Loucy (cell line): Measurements from ENCODE around the gene SH3BGRL2.

Experiments
- H2AFZ ChIP-seq: fragments of 200-600 bp; sonication (generic); 2 replicates; pipeline ENCODE4 v1.6.0; 2016; ENCODE audit warnings: antibody characterized with exemption, mild to moderate bottlenecking, low read length, moderate library complexity
- H3F3A ChIP-seq: fragments of 200-600 bp; 2 replicates; pipeline ENCODE4 v1.6.0; 2016; ENCODE audit warnings: antibody characterized with exemption, low read depth, mild to moderate bottlenecking
- H3K27me3 ChIP-seq: fragments of 200-600 bp; sonication (generic); 2 replicates; pipeline ENCODE4 v1.6.1; 2014; ENCODE audit warnings: low read length, mild to moderate bottlenecking; ENCODE audit not compliant: insufficient read depth, poor library complexity, severe bottlenecking
- H3K36me3 ChIP-seq: fragments of 200-600 bp; sonication (generic); 2 replicates; pipeline ENCODE4 v1.6.1; 2016; ENCODE audit warnings: low read length; ENCODE audit not compliant: insufficient read depth
- H3K4me1 ChIP-seq: fragments of 200-600 bp; sonication (generic); 2 replicates; pipeline ENCODE4 v1.5.1; 2014; ENCODE audit warnings: low read length, mild to moderate bottlenecking; ENCODE audit not compliant: insufficient read depth, poor library complexity, severe bottlenecking
- H3K4me2 ChIP-seq: fragments of 200-600 bp; sonication (generic); 2 replicates; pipeline ENCODE4 v1.6.0; 2014; ENCODE audit warnings: antibody characterized with exemption, low read length, low read depth, mild to moderate bottlenecking; ENCODE audit not compliant: poor library complexity, severe bottlenecking
- H3K4me3 ChIP-seq: fragments of 200-600 bp; sonication (generic); 2 replicates; pipeline ENCODE4 v1.5.1; 2014; ENCODE audit warnings: low read length, mild to moderate bottlenecking, mixed read lengths; ENCODE audit not compliant: poor library complexity, severe bottlenecking
- H3K79me2 ChIP-seq: fragments of 200-600 bp; sonication (generic); 2 replicates; pipeline ENCODE4 v1.6.1; 2014; ENCODE audit warnings: low read length; ENCODE audit not compliant: insufficient read depth
- H3K9ac ChIP-seq: fragments of 200-600 bp; sonication (generic); 2 replicates; pipeline ENCODE4 v1.6.0; 2014; ENCODE audit warnings: mild to moderate bottlenecking, low read depth, low read length, moderate library complexity; ENCODE audit not compliant: poor library complexity, severe bottlenecking
- H3K9me2 ChIP-seq: fragments of 200-600 bp; sonication (generic); replicated peaks from 2 replicates; pipeline ENCODE4 v1.6.1; 2016; ENCODE audit warnings: low read depth, low read length, mixed read lengths
- H3K9me3 ChIP-seq: fragments of 200-600 bp; sonication (generic); 2 replicates; pipeline ENCODE4 v1.6.1; 2014; ENCODE audit warnings: mild to moderate bottlenecking, antibody characterized with exemption, low read length, low read depth; ENCODE audit not compliant: insufficient read depth
- H4K20me1 ChIP-seq: fragments of 200-600 bp; sonication (generic); 2 replicates; pipeline ENCODE4 v1.6.0; 2014; ENCODE audit warnings: antibody characterized with exemption, low read length, mild to moderate bottlenecking; ENCODE audit not compliant: insufficient read depth, poor library complexity, severe bottlenecking
- EZH2phosphoT487 ChIP-seq: fragments of 200-600 bp; IDR thresholded peaks from 2 replicates; pipeline ENCODE4 v1.6.1; 2018; ENCODE audit warnings: antibody characterized with exemption, mild to moderate bottlenecking, moderate library complexity, borderline replicate concordance
- TF ChIP-seq, protein P1 (sequence below): fragments of 200-600 bp; sonication (generic); conservative IDR thresholded peaks from 2 replicates; pipeline ENCODE4 v1.5.1; 2014; ENCODE audit warnings: mild to moderate bottlenecking, antibody characterized with exemption, low read length

Gene SH3BGRL2

DNA sequence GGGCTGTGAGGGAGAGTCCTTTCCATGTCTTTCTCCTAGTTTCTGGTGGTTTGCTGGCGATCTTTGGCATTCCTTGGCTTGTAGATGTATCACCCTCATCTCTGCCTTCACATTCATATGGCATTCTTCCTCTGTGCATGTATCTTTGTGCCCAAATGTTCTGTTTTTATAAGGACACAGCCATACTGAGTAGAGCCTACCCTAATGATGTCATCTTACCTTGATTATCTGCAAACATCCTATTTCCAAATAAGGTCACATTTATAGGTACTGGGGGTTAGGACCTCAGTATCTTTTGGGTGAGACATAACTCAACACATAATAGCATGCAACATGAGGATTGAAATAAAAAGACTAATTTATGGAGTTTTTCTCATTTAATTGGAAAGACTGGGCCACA is 5.5 kb downstream of the SH3BGRL2 start:
- no peak overlapping the region for H3K9ac ChIP-seq
- no peaks in the 10 kb centered on the region for H3K9me2 ChIP-seq
- no peaks in the 10 kb centered on the region for H3K79me2 ChIP-seq
- H3K27me3 ChIP-seq, result no peaks in the 10 kb centered on the region
- TF ChIP-seq, protein P1, sequence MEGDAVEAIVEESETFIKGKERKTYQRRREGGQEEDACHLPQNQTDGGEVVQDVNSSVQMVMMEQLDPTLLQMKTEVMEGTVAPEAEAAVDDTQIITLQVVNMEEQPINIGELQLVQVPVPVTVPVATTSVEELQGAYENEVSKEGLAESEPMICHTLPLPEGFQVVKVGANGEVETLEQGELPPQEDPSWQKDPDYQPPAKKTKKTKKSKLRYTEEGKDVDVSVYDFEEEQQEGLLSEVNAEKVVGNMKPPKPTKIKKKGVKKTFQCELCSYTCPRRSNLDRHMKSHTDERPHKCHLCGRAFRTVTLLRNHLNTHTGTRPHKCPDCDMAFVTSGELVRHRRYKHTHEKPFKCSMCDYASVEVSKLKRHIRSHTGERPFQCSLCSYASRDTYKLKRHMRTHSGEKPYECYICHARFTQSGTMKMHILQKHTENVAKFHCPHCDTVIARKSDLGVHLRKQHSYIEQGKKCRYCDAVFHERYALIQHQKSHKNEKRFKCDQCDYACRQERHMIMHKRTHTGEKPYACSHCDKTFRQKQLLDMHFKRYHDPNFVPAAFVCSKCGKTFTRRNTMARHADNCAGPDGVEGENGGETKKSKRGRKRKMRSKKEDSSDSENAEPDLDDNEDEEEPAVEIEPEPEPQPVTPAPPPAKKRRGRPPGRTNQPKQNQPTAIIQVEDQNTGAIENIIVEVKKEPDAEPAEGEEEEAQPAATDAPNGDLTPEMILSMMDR, result no peak
- no peak for TF ChIP-seq EZH2phosphoT487
- no peak overlapping the region for H3K4me2 ChIP-seq
- H3K4me3 ChIP-seq, result no peak overlapping the region
- H3F3A ChIP-seq, result no peaks in the 10 kb centered on the region
- no peaks in the 10 kb centered on the region for H4K20me1 ChIP-seq
- no peak overlapping the region for H2AFZ ChIP-seq
- H3K36me3 ChIP-seq, result no peaks in the 10 kb centered on the region
- no peaks in the 10 kb centered on the region for H3K4me1 ChIP-seq
- no peaks in the 10 kb centered on the region for H3K9me3 ChIP-seq

DNA sequence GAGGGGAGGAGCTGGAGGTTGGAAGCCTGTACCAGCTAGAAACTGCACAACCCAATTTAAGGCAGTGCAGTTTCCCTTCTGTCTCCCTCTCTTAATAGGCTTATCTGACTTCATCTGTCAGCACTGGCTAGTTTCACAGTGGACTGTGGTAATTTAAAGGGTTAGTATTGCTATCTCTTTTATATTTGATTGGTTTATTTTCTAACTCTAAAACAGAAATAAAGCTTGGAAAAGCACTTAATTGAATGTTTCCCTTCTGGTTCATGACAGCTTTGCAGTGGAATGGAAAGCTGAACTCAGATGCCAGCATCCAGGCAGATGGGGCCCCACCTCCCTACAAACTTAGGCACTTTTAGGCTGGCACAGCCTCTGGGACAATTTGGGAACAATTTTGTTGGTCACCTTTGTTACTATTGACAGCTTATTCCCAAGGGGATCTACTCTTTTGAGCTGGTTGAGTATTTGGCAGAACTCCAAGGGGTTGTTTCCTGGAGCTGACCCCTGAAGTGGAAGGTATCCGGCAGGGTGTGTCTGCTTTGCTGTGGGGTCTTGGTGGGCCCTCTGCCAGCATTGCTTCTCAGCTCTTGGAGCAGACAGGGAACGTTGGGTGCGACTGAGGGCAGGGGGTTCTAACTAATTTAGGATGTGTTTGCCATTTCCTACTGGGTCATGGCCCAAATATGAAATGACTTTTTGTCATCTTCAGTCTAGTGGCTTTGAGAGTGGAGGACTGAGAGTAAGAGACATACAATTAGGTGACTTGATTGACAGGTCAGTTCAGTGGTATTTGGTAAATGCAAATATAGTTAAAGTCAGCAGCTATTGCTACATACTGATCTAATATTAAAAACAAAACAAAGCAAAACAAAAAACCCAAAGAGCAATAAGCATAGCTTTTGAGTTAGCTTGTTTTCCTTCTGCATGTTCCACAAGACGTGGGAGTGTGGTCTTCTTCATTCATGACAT is 9.3 kb downstream of the SH3BGRL2 start:
- H3K9me2 ChIP-seq, result no peaks in the 10 kb centered on the region
- H3K4me3 ChIP-seq, result no peak overlapping the region
- no peaks in the 10 kb centered on the region for H3K27me3 ChIP-seq
- no peaks in the 10 kb centered on the region for H3F3A ChIP-seq
- H4K20me1 ChIP-seq, result no peaks in the 10 kb centered on the region
- no peaks in the 10 kb centered on the region for H3K4me1 ChIP-seq
- H3K4me2 ChIP-seq, result no peak overlapping the region
- H3K9ac ChIP-seq, result no peak overlapping the region
- no peak overlapping the region for H2AFZ ChIP-seq
- no peak for TF ChIP-seq EZH2phosphoT487
- TF ChIP-seq, protein P1, result no peak
- no peaks in the 10 kb centered on the region for H3K9me3 ChIP-seq
- H3K79me2 ChIP-seq, result no peaks in the 10 kb centered on the region
- no peaks in the 10 kb centered on the region for H3K36me3 ChIP-seq

DNA sequence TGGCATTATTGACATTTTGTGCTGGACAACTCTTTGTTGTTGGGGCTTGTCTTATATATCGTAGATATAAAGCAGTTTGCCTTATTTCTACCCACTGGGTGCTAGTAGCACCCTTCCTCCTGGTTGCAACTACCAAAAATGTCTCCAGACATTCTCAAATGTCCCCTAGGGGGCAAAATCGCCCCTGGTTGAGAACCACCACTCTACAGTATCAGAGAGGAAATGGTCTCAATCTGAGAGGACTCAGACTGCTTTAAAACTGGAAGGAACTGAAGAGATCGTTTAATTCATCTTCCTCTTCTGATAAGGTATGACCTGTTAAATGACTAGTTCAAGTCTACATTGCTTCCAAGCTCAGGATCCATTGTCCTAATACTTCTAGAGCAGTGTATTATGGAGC is 14.9 kb downstream of the SH3BGRL2 start:
- no peak overlapping the region for H3K4me3 ChIP-seq
- H3K27me3 ChIP-seq, result no peaks in the 10 kb centered on the region
- H3F3A ChIP-seq, result no peaks in the 10 kb centered on the region
- no peak overlapping the region for H2AFZ ChIP-seq
- no peaks in the 10 kb centered on the region for H3K4me1 ChIP-seq
- H3K79me2 ChIP-seq, result no peaks in the 10 kb centered on the region
- H4K20me1 ChIP-seq, result no peaks in the 10 kb centered on the region
- no peaks in the 10 kb centered on the region for H3K9me3 ChIP-seq
- no peak overlapping the region for H3K4me2 ChIP-seq
- H3K9ac ChIP-seq, result no peak overlapping the region
- no peaks in the 10 kb centered on the region for H3K9me2 ChIP-seq
- no peaks in the 10 kb centered on the region for H3K36me3 ChIP-seq
- no peak for TF ChIP-seq EZH2phosphoT487
- TF ChIP-seq, protein P1, result peak; percentile 54
